Measurements from ENCODE around the gene ACOT12. TPM values are rescaled to one million over a fixed set of nuclear protein-coding genes. Genes with fewer than 3 reads are reported as not detected.

Gene ACOT12
- total and polyA plus RNA-seq, 2 donors (not counting 3 experiments of a cell fraction or from before 2014, with no cell fraction given): not detected

DNA sequence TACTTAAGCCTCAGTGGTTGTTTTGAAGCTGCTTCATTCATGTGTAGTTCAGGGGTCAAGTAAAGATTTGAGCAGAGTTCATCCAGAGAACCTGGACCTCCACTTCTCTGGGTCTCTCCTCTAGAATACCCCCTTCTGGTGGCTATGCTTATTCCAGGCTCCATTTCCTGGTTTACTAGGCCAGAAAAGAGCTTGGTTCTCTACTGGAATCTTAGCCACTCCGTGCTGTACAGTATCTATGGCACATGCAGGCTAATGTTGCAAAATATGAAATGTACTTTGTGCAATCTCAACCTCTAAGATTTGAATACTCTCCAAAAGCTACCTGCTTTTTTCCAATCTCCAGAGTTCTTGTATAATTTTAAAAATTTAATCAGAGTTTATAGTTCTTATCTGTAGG lies 110.0 kb downstream of the ACOT12 start:
- Histone ChIP-seq H3K36me3 (ENCODE audit: control insufficient read depth in 2 of 2, extremely low read depth in 1 of 2, insufficient read depth in 2 of 2, low read length in 2 of 2) (no peaks in the 10 kb centered on the region), H3K4me1 (ENCODE audit: control insufficient read depth, extremely low read depth, insufficient read depth, low read length) (no peaks in the 10 kb centered on the region), H3K9me3 (replicated peaks; ENCODE audit: control insufficient read depth, insufficient read depth, low read length) (no peaks in the 10 kb centered on the region), H3K4me2 (ENCODE audit: insufficient read depth, low read length) (no peak overlapping the region), H3K4me3 (replicated peaks in 1 of 3; ENCODE audit: insufficient read depth in 1 of 3, low read depth in 1 of 3, low read length in 3 of 3) (no peak overlapping the region), H3K27ac (ENCODE audit: insufficient read depth, low read depth, low read length) (no peak overlapping the region), H4K20me1 (replicated peaks; ENCODE audit: control insufficient read depth, extremely low read depth, insufficient read depth, low read length) (no peaks in the 10 kb centered on the region), H3K9ac (replicated peaks; ENCODE audit: extremely low read depth, insufficient read depth, low read length) (no peak overlapping the region), H3K79me2 (ENCODE audit: control insufficient read depth, insufficient read depth, low read length) (no peaks in the 10 kb centered on the region), H3K27me3 (ENCODE audit: control insufficient read depth in 2 of 2, insufficient read depth in 2 of 2, low read length in 2 of 2) (no peaks in the 10 kb centered on the region), H2AFZ (ENCODE audit: low read depth, low read length) (no peak overlapping the region), H3K9me1 (replicated peaks; ENCODE audit: control insufficient read depth, extremely low read depth, insufficient read depth, low read length) (no peaks in the 10 kb centered on the region)
- TF ChIP-seq POLR2AphosphoS5 (IDR thresholded peaks at IDR 0.05; ENCODE audit: insufficient read depth, low read depth, low read length) (no peak), FOS (IDR thresholded peaks at IDR 0.05; ENCODE audit: borderline replicate concordance, insufficient read depth, low read length) (no peak)
- TF ChIP-seq, protein P1, sequence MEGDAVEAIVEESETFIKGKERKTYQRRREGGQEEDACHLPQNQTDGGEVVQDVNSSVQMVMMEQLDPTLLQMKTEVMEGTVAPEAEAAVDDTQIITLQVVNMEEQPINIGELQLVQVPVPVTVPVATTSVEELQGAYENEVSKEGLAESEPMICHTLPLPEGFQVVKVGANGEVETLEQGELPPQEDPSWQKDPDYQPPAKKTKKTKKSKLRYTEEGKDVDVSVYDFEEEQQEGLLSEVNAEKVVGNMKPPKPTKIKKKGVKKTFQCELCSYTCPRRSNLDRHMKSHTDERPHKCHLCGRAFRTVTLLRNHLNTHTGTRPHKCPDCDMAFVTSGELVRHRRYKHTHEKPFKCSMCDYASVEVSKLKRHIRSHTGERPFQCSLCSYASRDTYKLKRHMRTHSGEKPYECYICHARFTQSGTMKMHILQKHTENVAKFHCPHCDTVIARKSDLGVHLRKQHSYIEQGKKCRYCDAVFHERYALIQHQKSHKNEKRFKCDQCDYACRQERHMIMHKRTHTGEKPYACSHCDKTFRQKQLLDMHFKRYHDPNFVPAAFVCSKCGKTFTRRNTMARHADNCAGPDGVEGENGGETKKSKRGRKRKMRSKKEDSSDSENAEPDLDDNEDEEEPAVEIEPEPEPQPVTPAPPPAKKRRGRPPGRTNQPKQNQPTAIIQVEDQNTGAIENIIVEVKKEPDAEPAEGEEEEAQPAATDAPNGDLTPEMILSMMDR (IDR thresholded peaks at IDR 0.05; ENCODE audit: extremely low read depth in 1 of 2, insufficient read depth in 1 of 2, low read depth in 1 of 2, low read length in 2 of 2): no peak
- dilution Hi-C loops (cut with MboI; ENCODE audit: extremely low pct_ligation_motif_present, low sequenced_read_pairs) (no loop called here), intact Hi-C loops (cut with micrococcal nuclease) (no loop called here)
- FAIRE-seq (no peak), DNase-seq (ENCODE audit: low read depth, low spot score) (no peak)
- ChIA-PET POLR2A (interaction anchor here (0.5 kb wide), 1 partner anchor 149 kb away, joined by 3 read pairs; no protein-coding TSS in a partner anchor), CTCF (interaction anchor here (0.7 to 1.5 kb wide), 2 partner anchors 16 to 1915 kb away, joined by 3 to 6 read pairs; no protein-coding TSS in a partner anchor)
- BruUV-seq (replicated peaks): no TSS peak

Other genes with a start within 250 kb of the ACOT12 start
- not detected in 2 replicates for gene CKMT2, start 160.8 kb downstream of the ACOT12 start, total RNA-seq
- gene CKMT2, start 160.8 kb downstream of the ACOT12 start, polyA plus RNA-seq: not detected in 2 replicates
- gene ZCCHC9, start 92.5 kb downstream of the ACOT12 start, total RNA-seq: 22.2 and 23.9 TPM in 2 replicates
- gene ZCCHC9, start 92.5 kb downstream of the ACOT12 start, polyA plus RNA-seq: 4.1 and 6.8 TPM in 2 replicates